Stimulated activated CD4-positive, alpha-beta T cell treated with anti-CD3 and anti-CD28 coated beads, Interleukin-15, amount 100 ng/mL, for 24 hours (primary cell): ENCODE measurements around the gene CIB4.

Source experiments
- DNase-seq: peaks from one replicate; pipeline ENCODE4 v3.0.0-alpha.2; 2020

The CIB4 gene

GRCh38 chr2:26564121-26564644 lies 77.0 kb downstream of the CIB4 start:
- DNase-seq: no peak

- DNase-seq: no peak
These were observed 77.5 kb downstream of the CIB4 start for GRCh38 chr2:26563686-26564085.

- DNase-seq: no peak
These were observed 78.1 kb downstream of the CIB4 start for GRCh38 chr2:26562811-26563645.

GRCh38 chr2:26561918-26562810 lies 79.0 kb downstream of the CIB4 start:
- DNase-seq: peak; percentile 59

- DNase-seq: no peak
These were observed 79.8 kb downstream of the CIB4 start for GRCh38 chr2:26561376-26561775.

DNA sequence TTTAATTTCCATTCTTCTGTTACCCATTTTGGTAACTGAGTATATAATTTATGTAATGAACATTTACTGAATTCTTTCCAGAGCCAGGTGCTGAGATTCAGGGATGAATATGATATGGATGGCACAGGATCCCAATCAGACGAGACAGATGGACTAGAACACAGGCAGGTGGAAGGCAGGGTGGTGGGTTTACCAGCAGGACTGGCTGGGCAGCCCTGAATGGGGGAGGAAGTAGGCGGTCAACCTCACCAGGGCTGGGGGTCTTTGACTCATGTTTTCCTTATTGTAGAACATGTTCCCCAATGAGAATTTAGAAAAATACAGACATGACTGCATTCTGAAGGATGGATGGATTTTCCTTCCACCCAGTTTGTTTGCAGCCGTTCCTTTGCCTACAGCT lies 80.3 kb downstream of the CIB4 start:
- DNase-seq: no peak

- DNase-seq: no peak
These were observed 81.6 kb downstream of the CIB4 start for GRCh38 chr2:26559556-26559955.

GRCh38 chr2:26559044-26559405 lies 82.1 kb downstream of the CIB4 start:
- no peak for DNase-seq

DNA sequence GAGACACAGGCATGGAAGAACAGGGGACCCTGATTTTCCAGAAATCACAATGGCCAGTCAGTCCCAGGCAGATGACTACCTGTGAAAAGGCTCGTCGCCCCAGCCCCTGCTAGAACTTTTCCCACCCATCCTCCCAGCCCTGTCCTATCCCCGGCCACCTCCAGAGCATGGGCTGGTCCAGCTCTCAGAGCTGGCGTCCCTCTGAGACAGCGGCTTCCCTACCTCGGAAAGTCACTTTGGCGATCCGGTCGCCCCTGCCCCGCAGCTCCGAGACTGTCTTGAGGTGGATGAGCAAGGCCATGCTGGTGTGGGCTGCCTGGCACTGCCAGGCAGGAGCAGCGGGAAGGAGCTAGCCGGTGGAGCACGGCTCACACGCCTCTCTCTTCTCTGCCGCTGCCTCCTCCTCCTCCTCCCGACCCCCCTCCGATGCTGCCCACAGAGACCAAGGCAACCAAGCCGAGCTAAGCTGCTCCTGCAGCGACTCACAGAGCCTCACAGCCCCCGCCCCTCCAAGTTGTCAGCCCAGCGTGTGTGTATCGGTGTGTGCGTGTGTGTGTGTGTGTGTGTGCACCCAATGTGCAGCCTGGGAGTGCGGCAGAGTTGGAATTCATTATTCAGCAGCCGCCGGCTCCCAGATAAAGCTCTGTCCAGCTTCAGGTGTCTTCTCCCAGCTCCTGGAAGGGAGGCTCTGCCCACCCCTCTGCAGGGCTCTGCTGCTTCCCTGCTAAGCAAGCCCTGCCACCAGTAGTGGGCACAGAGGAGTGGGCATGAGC lies 82.7 kb downstream of the CIB4 start:
- no peak for DNase-seq

GRCh38 chr2:26557244-26557925 lies 83.8 kb downstream of the CIB4 start:
- no peak for DNase-seq

GRCh38 chr2:26556309-26557243 lies 84.6 kb downstream of the CIB4 start:
- DNase-seq: no peak

GRCh38 chr2:26555246-26556133 lies 85.7 kb downstream of the CIB4 start:
- DNase-seq: no peak

GRCh38 chr2:26552641-26553374 lies 88.4 kb downstream of the CIB4 start:
- DNase-seq: no peak

DNA sequence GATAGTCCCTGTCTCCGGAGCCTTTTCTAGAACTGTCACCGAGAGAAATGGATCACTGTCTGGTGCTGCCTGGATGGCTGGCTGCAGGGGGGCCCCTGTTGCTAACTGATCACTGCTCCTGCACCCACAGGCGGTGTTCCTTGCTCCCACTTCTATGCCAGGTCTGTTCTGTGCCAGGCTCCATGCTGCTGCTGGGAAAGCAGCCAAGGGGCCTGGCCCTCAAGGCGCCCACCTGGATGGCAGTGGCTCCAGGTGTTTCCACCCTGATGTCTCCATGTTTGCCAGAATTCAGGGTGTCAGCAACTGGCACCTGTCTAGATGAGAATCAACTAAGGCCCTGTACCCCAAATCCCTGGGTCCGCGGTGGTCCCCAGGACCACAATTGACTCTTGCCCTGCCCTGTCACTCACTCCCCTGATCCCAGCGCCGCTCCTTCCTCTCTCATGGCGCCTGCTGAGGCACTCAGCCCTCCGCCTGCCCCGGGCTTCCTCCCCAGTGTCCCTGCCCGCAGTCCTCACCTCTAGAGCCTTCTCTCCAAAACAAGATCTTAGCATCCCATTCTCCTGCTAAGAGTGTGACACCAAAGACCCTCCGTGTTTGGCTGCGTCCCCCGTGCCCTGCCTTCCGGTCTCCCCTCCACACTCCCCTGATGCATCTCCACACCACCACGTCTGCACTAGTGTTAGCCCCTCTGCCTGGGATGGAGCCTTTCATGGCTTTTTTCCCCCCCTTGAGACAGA lies 90.7 kb downstream of the CIB4 start:
- DNase-seq: no peak

- DNase-seq: no peak
These were observed 98.3 kb downstream of the CIB4 start for GRCh38 chr2:26542676-26543505.

DNA sequence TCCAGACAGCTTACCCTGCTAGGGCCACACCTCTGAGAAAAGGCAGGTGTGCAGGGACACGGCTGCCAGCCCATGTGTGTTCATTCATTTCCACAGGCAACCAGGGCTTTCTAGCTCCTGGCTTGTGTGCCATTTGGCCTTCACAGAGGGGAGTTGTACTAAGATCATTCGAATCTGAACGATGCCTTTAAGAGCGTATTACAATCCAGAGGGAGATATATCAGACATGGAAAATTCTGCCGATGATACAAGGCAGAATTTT lies 99.0 kb downstream of the CIB4 start:
- DNase-seq: no peak

GRCh38 chr2:26541401-26542193 lies 99.6 kb downstream of the CIB4 start:
- no peak for DNase-seq
